HG03520 (cell line): ENCODE results near the gene HIBADH.
"Not testable (repeated sequence)": the region's sequence is repeated elsewhere in the genome, so short reads cannot be mapped to it uniquely, and the experiment has no call there.

ENCODE experiments used
- ATAC-seq: cut with Tn5 transposase; IDR thresholded peaks from one replicate; pipeline ENCODE4 v1.9.1; 2021; ENCODE audit warnings: mild to moderate bottlenecking, moderate library complexity; ENCODE audit not compliant: unreplicated experiment

HIBADH gene

DNA sequence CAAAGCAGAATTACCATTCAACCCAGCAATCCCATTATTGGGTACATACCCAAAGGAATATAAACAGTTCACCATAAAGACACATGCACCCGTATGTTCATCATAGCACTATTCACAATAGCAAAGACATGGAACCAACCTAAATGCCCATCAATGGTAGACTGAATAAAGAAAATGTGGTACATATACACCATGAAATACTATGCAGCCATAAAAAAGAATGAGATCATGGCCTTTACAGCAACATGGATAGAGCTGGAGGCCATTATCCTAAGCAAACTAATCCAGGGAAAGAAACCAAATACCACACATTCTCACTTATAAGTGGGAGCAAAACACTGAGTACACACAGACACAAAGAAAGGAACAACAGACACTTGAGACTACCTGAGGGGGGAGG lies 23.6 kb downstream of the HIBADH start:
- ATAC-seq, result not testable (repeated sequence)

- no peak for ATAC-seq
These were observed 26.2 kb downstream of the HIBADH start for GRCh38 chr7:27636326-27637006.

- ATAC-seq, result no peak
These were observed 27.0 kb downstream of the HIBADH start for GRCh38 chr7:27635728-27636127.

GRCh38 chr7:27634671-27635493 lies 27.8 kb downstream of the HIBADH start:
- ATAC-seq, result no peak

GRCh38 chr7:27633062-27633461 lies 29.6 kb downstream of the HIBADH start:
- ATAC-seq, result no peak

DNA sequence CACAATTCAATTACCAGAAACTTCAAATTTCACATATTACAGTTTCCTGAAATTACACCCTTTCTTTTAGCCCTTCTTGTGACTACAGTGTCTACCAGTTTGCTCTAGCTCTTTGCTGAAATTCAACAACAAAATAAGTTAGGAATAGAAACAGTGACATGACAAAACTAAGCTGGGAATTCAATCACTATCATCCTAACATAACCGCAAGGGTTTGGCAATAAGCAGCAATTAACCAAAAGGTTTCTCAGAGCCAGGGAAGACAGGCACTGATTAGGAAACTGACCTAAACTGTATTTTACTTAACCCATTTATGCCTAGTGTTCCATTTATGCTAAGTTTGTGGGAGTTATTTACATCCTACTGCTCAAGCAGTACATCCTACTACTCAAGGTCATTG lies 31.3 kb downstream of the HIBADH start:
- ATAC-seq, result no peak

DNA sequence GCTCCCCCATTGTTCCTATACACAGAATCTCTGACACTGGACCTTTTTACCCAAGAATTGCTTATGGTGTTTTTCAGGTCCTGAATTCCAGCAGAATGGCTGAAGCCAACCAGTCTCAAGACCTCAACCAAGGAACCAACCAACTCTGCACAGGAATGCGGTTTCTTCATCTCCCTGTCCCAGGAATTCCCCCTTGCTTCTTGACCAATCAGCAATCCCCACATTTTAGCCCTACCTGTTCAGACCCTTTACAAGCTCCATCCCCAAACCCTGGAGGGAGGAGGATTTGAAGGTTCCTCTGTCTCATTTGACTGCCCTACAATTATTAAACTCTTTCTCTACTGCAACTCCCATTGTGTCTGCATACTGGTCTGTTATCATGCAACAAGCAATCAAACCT lies 35.5 kb downstream of the HIBADH start:
- no peak for ATAC-seq

GRCh38 chr7:27619492-27619891 lies 43.2 kb downstream of the HIBADH start:
- no peak for ATAC-seq

- no peak for ATAC-seq
These were observed 44.9 kb downstream of the HIBADH start for GRCh38 chr7:27617651-27618381.

DNA sequence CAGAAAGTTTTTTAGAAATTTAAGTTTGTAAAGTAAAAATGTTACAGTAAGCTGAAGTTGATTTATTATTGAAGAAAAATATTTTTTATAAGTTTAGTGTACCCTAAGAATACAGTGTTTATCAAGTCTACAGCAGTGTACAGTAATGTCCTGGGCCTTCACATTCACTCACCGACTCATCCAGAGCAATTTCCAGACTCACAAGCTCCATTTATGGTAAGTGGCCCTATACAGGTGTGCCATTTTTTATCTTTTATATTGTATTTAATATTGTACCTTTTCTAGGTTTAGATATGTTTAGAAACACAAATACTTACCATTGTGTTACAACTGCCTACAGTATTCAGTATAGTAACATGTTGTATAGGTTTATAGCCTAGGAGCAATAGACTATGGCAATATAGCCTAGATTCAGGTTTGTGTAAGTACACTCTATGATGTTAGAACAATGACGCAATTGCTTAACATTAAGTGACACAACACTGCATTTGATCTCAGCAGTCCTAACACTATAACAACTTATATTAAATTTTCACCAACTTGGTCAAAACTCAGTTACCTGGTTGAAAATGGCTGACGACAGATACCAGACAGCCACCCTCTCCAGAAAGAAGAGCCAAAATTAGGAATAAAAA lies 45.7 kb downstream of the HIBADH start:
- no peak for ATAC-seq

DNA sequence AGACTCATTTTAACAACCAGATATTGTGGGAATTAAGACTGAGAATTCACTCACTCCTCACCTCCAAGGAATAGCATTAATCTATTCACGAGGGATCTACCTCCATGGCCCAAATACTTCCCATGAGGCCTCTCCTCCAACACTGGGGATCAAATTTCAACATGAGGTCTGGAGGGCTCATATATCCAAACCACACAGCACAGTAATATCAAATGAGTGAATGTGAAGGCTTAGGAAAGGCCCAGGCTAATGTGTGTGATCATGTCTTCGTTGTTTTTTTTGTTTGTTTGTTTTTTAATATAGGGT lies 46.5 kb downstream of the HIBADH start:
- no peak for ATAC-seq

DNA sequence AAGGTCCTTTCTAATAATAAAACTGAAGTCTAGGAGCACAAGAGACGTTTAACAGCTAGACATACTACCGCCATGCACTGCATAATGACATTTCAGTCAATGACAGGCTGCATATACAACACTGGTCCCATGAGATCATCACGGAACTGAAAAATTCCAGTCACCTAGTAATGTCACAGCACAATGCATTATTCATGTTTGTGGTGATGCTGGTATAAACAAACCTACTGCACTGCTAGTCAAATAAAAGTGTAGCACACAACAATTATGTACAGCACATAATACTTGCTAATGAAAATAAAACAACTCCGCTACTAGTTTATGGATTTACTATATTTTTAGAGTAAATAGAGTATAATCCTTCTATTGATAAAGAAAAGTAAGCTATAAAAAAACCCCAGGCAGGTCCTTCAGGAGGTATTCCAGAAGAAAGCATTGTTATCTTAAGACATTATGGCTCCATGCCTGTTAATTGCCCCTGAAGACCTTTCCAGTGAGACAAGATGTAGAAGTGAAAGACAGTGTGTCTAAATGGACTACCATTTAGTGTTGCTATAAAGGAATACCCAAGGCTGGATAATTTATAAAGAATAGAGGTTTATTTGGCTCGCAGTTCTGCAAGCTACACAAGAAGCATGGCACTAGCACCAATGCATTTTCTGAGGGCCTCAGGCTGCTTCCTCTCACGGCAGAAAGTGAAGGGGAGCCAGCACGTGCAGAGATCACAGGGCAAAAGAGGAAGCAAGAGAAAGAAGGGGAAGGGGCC lies 47.1 kb downstream of the HIBADH start:
- no peak for ATAC-seq

- no peak for ATAC-seq
These were observed 48.6 kb downstream of the HIBADH start for GRCh38 chr7:27614095-27614494.

- no peak for ATAC-seq
These were observed 51.6 kb downstream of the HIBADH start for GRCh38 chr7:27611059-27611458.

GRCh38 chr7:27608776-27609495 lies 53.7 kb downstream of the HIBADH start:
- ATAC-seq, result no peak

DNA sequence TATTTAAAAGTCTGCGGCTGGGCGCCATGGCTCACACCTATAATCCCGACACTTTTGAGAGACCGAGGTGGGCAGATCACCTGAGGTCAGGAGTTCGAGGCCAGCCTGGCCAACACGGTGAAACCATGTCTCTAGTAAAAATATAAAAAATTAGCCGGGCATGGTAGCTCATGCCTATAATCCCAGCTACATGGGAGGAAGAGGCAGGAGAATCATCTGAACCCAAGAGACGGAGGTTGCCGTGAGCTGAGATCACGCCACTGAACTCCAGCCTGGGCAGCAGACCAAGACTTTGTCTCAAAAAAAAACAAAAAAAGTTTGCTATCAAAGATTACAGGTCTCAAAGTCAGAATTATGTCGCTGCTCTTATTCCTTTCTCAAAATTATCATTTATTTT lies 55.5 kb downstream of the HIBADH start:
- no peak for ATAC-seq

- no peak for ATAC-seq
These were observed 56.1 kb downstream of the HIBADH start for GRCh38 chr7:27606270-27607209.

DNA sequence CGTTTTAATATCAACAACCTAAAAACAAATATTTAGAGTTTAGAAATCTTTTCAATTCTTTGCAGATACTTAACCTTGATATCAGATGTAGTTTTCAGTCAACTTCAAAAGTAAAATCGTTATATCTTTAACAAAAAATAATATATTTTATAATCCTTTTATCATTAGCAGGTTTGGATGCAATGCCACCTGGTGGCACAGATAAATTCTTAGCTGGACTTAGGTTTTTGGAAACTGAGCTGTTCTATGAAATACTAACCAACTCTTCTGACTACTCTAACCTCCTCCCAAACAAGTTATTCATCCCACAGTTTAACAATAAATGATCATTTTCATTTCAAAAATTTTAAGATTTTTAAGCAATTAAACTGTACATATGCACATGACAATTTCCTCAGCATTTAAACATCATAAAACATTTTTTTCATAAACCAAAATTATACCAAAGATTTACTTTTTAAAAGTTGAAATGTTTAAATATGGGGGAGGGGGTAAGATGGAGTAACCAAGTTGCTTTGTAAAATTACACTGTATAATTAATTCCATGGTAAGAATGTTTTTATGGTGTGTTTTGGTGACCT lies 56.9 kb downstream of the HIBADH start:
- ATAC-seq, result no peak

DNA sequence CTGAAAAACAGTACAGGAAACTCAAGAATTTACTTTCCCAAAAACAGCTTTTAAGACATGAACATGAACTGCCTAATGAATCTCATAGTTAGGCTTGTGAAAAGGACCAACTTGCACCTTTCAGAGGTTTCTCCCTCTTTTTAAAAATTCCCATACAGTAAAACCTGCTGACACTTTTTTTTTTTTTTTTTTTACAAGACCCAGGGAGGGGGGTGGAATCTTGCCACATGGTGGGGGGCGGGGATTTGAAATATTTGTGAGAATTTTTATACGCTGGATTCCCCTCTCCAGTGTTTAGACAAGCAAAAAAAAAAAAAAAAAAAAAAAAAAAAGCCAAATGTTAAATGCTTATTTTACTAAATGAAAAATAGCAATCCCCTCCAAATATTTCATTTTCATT lies 57.4 kb downstream of the HIBADH start:
- ATAC-seq, result no peak
